GM03348 (cell line): ENCODE measurements around the gene VWA8.
"Not testable (repeated sequence)": the region's sequence is repeated elsewhere in the genome, so short reads cannot be mapped to it uniquely, and the experiment has no call there.

Experiments used
- DNase-seq: peaks from one replicate; pipeline ENCODE4 v3.0.0; 2012; ENCODE audit warnings: low spot score

VWA8 gene

DNA sequence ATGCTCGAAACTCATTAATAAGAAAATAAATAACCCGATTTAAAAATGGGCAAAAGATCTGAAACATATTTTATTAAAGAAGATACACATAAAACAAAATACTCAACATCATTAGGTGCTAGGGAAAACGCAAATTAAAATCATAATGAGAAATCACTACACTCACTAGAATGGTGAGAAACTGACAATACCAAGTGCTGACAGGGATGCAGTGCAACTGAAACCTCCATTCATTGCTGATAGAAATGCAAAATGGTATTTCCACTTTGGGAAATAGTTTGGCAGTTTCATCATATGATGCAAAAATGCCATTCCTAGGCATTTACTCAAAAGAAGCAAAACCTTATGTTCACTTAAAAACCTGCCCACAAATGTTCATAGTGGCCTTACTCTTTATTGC is 278.1 kb downstream of the VWA8 start:
- no peak for DNase-seq

DNA sequence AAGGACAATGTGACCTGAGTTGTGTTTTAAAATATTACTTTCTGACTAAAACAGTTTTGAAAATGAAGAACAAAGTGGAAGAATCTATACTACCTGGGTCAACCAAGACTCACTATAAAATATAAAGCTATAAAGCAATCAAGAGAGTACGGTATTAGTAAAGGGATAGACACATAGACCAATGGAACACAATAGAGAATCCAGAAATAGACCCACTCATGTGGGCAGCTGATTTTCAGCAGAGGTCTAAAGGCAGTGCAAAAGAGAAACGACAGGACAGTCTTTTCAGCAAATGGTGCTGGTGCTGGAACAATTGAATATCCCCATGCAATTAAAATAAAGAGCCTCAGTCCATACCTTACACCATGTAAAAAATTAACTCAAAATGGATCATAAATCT is 278.9 kb downstream of the VWA8 start:
- DNase-seq, result no peak

GRCh38 chr13:41681587-41681986 is 279.3 kb downstream of the VWA8 start:
- DNase-seq, result no peak

DNA sequence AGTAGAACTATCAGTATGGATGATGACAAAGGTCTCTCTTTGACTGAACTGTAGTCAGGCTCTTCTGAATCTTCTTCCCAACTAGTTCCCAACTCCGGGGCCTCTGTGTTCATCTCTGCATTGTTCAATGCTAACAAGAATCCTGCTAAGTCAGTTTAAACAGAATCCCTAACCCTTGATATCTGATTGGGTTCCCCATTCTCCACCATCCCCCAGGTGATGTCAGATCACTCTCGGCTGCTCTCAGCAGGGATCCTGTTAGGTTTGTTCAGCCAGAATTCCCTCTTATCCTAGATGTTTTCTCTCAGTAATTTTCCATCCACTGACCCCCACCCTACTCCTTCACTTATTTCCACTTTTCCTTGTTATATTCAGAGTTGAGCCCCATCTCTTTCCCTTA is 280.0 kb downstream of the VWA8 start:
- no peak for DNase-seq

DNA sequence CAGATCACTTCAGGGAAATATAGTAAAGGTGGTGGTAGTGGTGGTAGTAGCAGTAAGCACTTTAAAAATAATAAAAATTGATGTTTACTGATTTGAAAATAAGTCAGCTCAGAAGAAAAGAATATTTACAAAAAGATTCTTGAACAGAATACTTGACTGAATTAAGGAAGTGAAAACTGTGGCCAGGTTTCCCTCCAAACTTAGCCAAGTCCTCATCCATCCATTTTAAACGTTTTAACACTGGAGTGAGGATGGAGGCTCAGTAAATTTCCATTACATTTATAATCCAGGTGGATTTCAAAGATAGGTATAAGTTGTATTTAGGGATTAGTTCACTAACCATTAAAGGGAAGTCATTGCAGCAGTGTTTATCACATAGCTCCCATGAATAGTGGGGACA is 282.1 kb downstream of the VWA8 start:
- no peak for DNase-seq

DNA sequence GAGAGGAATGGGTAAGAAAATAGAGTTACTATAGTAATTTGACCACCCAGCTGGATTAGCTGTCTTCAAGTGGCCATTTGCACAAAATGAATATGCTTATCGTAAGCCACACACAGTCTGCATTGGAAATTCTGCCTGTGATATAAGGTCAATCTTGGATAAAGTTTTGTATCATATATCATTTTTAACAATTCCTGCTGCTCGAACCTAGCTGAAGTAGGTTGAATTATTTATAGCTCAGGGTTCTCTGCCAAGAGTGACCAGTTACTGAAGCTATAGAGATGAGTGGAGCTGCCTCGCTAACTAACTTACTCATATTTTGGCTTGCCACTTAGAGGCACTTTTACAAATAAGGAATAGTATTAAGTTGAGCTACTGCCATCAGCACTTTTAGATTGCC is 282.7 kb downstream of the VWA8 start:
- DNase-seq, result peak; percentile 48

- peak; percentile 54 for DNase-seq
These were observed 285.6 kb downstream of the VWA8 start for GRCh38 chr13:41675306-41675705.

- no peak for DNase-seq
These were observed 286.7 kb downstream of the VWA8 start for GRCh38 chr13:41674246-41674645.

- DNase-seq, result no peak
These were observed 287.3 kb downstream of the VWA8 start for GRCh38 chr13:41673640-41674039.

GRCh38 chr13:41670873-41671443 is 290.0 kb downstream of the VWA8 start:
- DNase-seq, result no peak

GRCh38 chr13:41668130-41668757 is 292.7 kb downstream of the VWA8 start:
- DNase-seq, result peak; percentile 79

- no peak for DNase-seq
These were observed 294.3 kb downstream of the VWA8 start for GRCh38 chr13:41666644-41667043.

GRCh38 chr13:41660411-41660810 is 300.5 kb downstream of the VWA8 start:
- DNase-seq, result no peak

- DNase-seq, result no peak
These were observed 302.8 kb downstream of the VWA8 start for GRCh38 chr13:41658057-41658661.

DNA sequence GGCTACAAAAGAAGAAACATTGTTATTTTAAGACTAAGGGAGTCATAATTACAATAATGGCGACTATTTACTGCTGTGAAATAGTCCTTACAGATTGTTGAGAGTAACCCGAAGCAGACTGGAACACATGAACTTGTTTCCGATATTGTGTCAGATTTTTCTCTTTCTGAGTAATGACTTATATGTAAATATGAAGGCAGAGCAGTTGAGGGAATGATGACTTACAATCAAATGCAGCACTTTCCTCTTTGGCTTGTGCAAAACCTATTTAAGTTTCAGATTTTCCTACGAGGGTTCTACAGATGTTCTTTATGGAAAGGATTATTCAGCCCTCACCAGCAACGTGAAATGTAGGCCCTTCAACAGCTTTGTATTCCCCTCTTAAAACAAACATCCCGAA is 304.9 kb downstream of the VWA8 start:
- DNase-seq, result no peak

- DNase-seq, result no peak
These were observed 306.1 kb downstream of the VWA8 start for GRCh38 chr13:41654796-41655195.

- peak; percentile 72 for DNase-seq
These were observed 308.1 kb downstream of the VWA8 start for GRCh38 chr13:41652735-41653361.

- DNase-seq, result no peak
These were observed 309.4 kb downstream of the VWA8 start for GRCh38 chr13:41651413-41652058.

GRCh38 chr13:41650706-41651105 is 310.2 kb downstream of the VWA8 start:
- DNase-seq, result no peak

DNA sequence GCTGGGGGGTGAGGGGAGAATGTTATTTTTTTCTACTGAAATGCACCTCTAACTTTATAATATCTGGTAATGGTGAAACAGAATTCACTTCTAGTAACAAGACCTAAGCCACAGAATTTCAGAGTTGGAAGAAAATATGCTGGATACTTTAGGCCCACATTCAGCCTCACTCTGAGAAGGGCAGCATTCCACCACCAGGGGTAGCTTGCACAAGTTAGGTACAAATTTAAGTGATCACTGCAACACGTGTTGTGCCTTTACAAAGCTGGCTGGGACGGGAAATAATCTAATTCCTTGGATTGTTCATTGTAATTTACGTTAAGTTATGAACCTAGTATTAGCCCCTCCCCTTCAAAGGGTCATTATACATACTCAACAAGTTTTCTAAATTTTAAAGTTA is 311.2 kb downstream of the VWA8 start:
- no peak for DNase-seq

- no peak for DNase-seq
These were observed 312.5 kb downstream of the VWA8 start for GRCh38 chr13:41648314-41648935.

DNA sequence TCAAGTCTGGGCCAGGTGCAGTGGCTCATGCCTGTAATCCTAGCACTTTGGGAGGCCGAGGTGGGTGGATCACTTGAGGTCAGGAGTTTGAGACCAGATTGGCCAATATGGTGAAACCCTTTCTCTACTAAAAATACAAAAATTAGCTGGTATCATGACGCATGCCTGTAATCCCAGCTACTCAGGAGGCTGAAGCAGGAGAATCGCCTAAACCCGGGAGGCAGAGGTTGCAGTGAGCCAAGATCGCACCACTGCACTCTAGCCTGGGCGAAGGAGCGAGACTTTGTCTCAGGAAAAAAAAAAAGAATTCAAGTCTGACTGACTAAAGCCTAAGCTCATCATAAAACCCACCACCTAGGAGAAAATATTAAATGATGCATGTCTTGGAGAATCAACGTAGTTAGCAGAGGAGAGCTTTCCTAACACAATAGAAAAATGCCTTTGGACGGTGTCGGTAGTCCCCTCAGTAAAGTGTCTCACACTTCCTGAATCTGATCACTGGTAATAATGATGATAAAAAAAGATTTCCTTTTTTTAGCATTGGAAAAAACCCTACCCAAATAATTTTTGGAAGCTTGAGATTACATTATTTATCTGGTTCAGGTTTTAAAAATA is 313.1 kb downstream of the VWA8 start:
- DNase-seq, result not testable (repeated sequence)
